Right cardiac atrium (tissue), 5 donors: Measurements from ENCODE around the gene ENSA. TPM values are rescaled to one million over a fixed set of nuclear protein-coding genes. Genes with fewer than 3 reads are reported as not detected.
"Not testable (repeated sequence)": the region's sequence is repeated elsewhere in the genome, so short reads cannot be mapped to it uniquely, and the experiment has no call there.

Experiments
- ATAC-seq, 2 donors: fragments of 200-7000 bp; cut with Tn5 transposase; one replicate each; pipeline versions ENCODE4 v1.8.0 to v1.9.1; 2020; ENCODE audit warnings: moderate library complexity in 2 of 2, mild to moderate bottlenecking in 1 of 2
- DNase-seq, 3 donors: peaks; one replicate each; pipeline ENCODE4 v3.0.0-alpha.2; 2020
- H3K27ac ChIP-seq: one replicate; pipeline ENCODE4 v1.5.1; 2013; ENCODE audit warnings: mild to moderate bottlenecking, low read length, control low read depth, moderate library complexity
- H3K27me3 ChIP-seq: one replicate; pipeline ENCODE4 v1.6.1; 2013; ENCODE audit not compliant: control insufficient read depth, insufficient read depth
- H3K4me1 ChIP-seq: one replicate; pipeline ENCODE4 v1.6.1; 2013; ENCODE audit warnings: low read length; ENCODE audit not compliant: control insufficient read depth, insufficient read depth
- H3K4me3 ChIP-seq: one replicate; pipeline ENCODE4 v1.5.1; 2013; ENCODE audit warnings: low read length, control low read depth
- H3K9me3 ChIP-seq: one replicate; pipeline ENCODE4 v1.6.1; 2013; ENCODE audit warnings: low read length; ENCODE audit not compliant: control insufficient read depth
- WGBS: extraction: QIAGEN DNeasy Blood & Tissue Kit; methylation state at CpG from one replicate; pipeline ENCODE4 v1.1.7; 2013; 5-methylcytosine and 5-hydroxymethylcytosine counted together
- intact Hi-C, 4 donors: fragments of 100-400 bp; cut with DNase I; formaldehyde crosslinking; loops; one replicate each; pipeline versions ENCODE4 v1.11.0 to v1.14.0; 2022 to 2023
- polyA plus RNA-seq: library from polyadenylated mRNA; stranded (reverse); fragments of 200-250 nt; gene quantifications from one replicate; pipeline ENCODE4 v1.2.3, GENCODE V29; 2013
- total RNA-seq, 4 donors: library from RNA; stranded (reverse); fragmentation: NEBNext Ultra II Directional; extraction: Animal tissue kit (Norgen Biotek cat#: 25700); gene quantifications; one replicate each; pipeline ENCODE4 v1.2.1, GENCODE V29; 2021
- donor health status: healthy with polysubstance abuse.
- donor health status: DM: no; HTN: yes; CAD: no.
- donor health status: DM: no; HTN: no; CAD: no.
- donor health status: DM: no; HTN: yes; CAD: no; lungs with severe emphysema.
- donor health status: DM: yes; HTN: yes; CAD: no.

The ENSA gene
- total and polyA plus RNA-seq, 5 donors = 81.6 to 122 (median 115) TPM

- ATAC-seq = no peak
These were observed 54.3 kb downstream of the ENSA start for GRCh38 chr1:150575072-150575489.

GRCh38 chr1:150574260-150575071 is 54.9 kb downstream of the ENSA start:
- no peaks in the 10 kb centered on the region for H3K9me3 ChIP-seq
- H3K27me3 ChIP-seq = no peaks in the 10 kb centered on the region
- DNase-seq (no peak), ATAC-seq (no peak)
- peak overlapping the region; percentile 92 for H3K27ac ChIP-seq
- peak overlapping the region; percentile 99 for H3K4me3 ChIP-seq
- 48% methylated on average over 6 of the region's 6 CpGs for WGBS
- intact Hi-C loops = loop anchor here in 3 of 4 donors (5.0 kb wide), 2 partner anchors 38 to 48 kb away; no protein-coding TSS in a partner anchor
- H3K4me1 ChIP-seq = peaks cover 14% of the 10 kb centered on the region

More at GRCh38 chr1:150575072-150575489, 54.3 kb downstream of the ENSA start:
- WGBS = 24% methylated on average over 4 of the region's 4 CpGs
- intact Hi-C loops = loop anchor here in 2 of 4 donors (5.0 kb wide), 1 partner anchor 47 kb away; no protein-coding TSS in a partner anchor
- Histone ChIP-seq H3K4me1 (peaks cover 12% of the 10 kb centered on the region), H3K4me3 (peak overlapping the region; percentile 99), H3K27ac (no peak overlapping the region), H3K27me3 (no peaks in the 10 kb centered on the region), H3K9me3 (no peaks in the 10 kb centered on the region)
- no peak for DNase-seq

DNA sequence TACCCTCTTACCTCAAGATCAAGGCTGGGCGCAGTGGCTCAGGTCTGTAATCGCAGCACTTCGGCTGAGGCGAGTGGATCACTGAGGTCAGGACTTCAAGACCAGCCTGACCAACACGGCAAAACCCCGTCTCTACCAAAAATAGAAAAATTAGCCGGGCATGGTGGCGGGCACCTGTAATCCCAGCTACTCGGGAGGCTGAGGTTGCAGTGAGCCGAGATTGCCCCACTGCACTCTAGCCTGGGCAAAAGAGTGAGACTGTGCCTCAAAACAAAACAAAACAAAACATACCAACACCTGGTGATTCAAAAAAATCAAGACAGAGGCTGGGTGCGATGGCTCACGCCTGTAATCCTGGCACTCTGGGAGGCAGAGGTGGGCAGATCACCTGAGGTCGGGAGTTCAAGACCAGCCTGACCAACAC is 55.8 kb downstream of the ENSA start:
- H3K27ac ChIP-seq = peak overlapping the region; percentile 48
- not testable (repeated sequence) for H3K9me3 ChIP-seq, ATAC-seq, H3K27me3 ChIP-seq, H3K4me3 ChIP-seq, DNase-seq
- intact Hi-C loops = loop anchor here in 1 of 4 donors (5.0 kb wide), 1 partner anchor 39 kb away; no protein-coding TSS in a partner anchor
- whole genome bisulfite sequencing = 80% methylated on average over 13 of the region's 13 CpGs
- H3K4me1 ChIP-seq = peaks cover 21% of the 10 kb centered on the region

GRCh38 chr1:150572918-150573647 is 56.3 kb downstream of the ENSA start:
- H3K27me3 ChIP-seq = no peaks in the 10 kb centered on the region
- peak overlapping the region; percentile 48 for H3K27ac ChIP-seq
- no peak for DNase-seq
- no peak for ATAC-seq
- WGBS = 38% methylated on average over 4 of the region's 4 CpGs
- no peaks in the 10 kb centered on the region for H3K9me3 ChIP-seq
- H3K4me1 ChIP-seq = peaks cover 26% of the 10 kb centered on the region
- H3K4me3 ChIP-seq = no peak overlapping the region
- intact Hi-C loops = loop anchor here in 1 of 4 donors (5.0 kb wide), 1 partner anchor 39 kb away; no protein-coding TSS in a partner anchor

Other genes with a start within 250 kb of the ENSA start
- 10 to 100 TPM; 15.1 to 23.2 (median 22.1) TPM for gene TARS2, start 142.2 kb downstream of the ENSA start, total RNA-seq
- 20.0 TPM for gene TARS2, start 142.2 kb downstream of the ENSA start, polyA plus RNA-seq
- 10 to 100 TPM; 25.5 to 46.8 (median 34.8) TPM for gene ECM1, start 121.5 kb downstream of the ENSA start, total RNA-seq
- gene ECM1, start 121.5 kb downstream of the ENSA start, polyA plus RNA-seq = 24.1 TPM
- gene FALEC, start 113.9 kb downstream of the ENSA start, total RNA-seq = under 1 TPM in 2 of 4 donors, not detected in 2; 0.60 to 0.70 TPM
- gene FALEC, start 113.9 kb downstream of the ENSA start, polyA plus RNA-seq = not detected
- 10 to 100 TPM; 22.6 to 57.0 (median 37.2) TPM for gene ADAMTSL4, start 80.2 kb downstream of the ENSA start, total RNA-seq
- 26.3 TPM for gene ADAMTSL4, start 80.2 kb downstream of the ENSA start, polyA plus RNA-seq
- 100 to 1,000 TPM in 1 of 4 donors, 10 to 100 TPM in 3; 65.5 to 130 (median 80.2) TPM for gene MCL1, start 50.0 kb downstream of the ENSA start, total RNA-seq
- gene MCL1, start 50.0 kb downstream of the ENSA start, polyA plus RNA-seq = 78.7 TPM
- 10 to 100 TPM; 14.8 to 21.7 (median 19.1) TPM for gene GOLPH3L, start 67.5 kb upstream of the ENSA start, total RNA-seq
- gene GOLPH3L, start 67.5 kb upstream of the ENSA start, polyA plus RNA-seq = 11.4 TPM
- under 1 TPM; 0.26 to 0.64 (median 0.54) TPM for gene HORMAD1, start 91.3 kb upstream of the ENSA start, total RNA-seq
- not detected for gene HORMAD1, start 91.3 kb upstream of the ENSA start, polyA plus RNA-seq
- 10 to 100 TPM; 34.8 to 64.7 (median 52.5) TPM for gene CTSS, start 136.2 kb upstream of the ENSA start, total RNA-seq
- gene CTSS, start 136.2 kb upstream of the ENSA start, polyA plus RNA-seq = 8.7 TPM
- gene CTSK, start 178.6 kb upstream of the ENSA start, total RNA-seq = 10 to 100 TPM; 13.6 to 22.2 (median 16.1) TPM
- 13.5 TPM for gene CTSK, start 178.6 kb upstream of the ENSA start, polyA plus RNA-seq
- 10 to 100 TPM; 35.6 to 38.9 (median 37.6) TPM for gene ARNT, start 247.0 kb upstream of the ENSA start, total RNA-seq
- 15.0 TPM for gene ARNT, start 247.0 kb upstream of the ENSA start, polyA plus RNA-seq